ENCODE measurements around the gene DNMT1.

DNMT1 gene

GRCh38 chr19:10092648-10093294 lies 102.0 kb downstream of the DNMT1 start:
- DNase-seq = no peak

GRCh38 chr19:10091895-10092641 lies 102.7 kb downstream of the DNMT1 start:
- DNase-seq = no peak

- no peak for DNase-seq
Observed at GRCh38 chr19:10091370-10091687, 103.4 kb downstream of the DNMT1 start.

GRCh38 chr19:10089801-10090375 lies 104.9 kb downstream of the DNMT1 start:
- DNase-seq = no peak

- no peak for DNase-seq
Observed at GRCh38 chr19:10088949-10089554, 105.7 kb downstream of the DNMT1 start.

- DNase-seq = no peak
Observed at GRCh38 chr19:10087296-10088061, 107.3 kb downstream of the DNMT1 start.

- no peak for DNase-seq
Observed at GRCh38 chr19:10086591-10087192, 108.1 kb downstream of the DNMT1 start.

- no peak for DNase-seq
Observed at GRCh38 chr19:10085641-10086590, 108.8 kb downstream of the DNMT1 start, which contains the start of gene SHFL. TSS of gene SHFL (plus strand) at chr19:10086317. CDS start at chr19:10086428, 111 bp downstream.

- no peak for DNase-seq
Observed at GRCh38 chr19:10084803-10085202, 110.0 kb downstream of the DNMT1 start.

- DNase-seq = no peak
Observed at GRCh38 chr19:10083911-10084310, 110.8 kb downstream of the DNMT1 start.

All from cerebellar nuclear complex (tissue), 1 donor.